HepG2 (cell line): ENCODE data around the gene ZC3H7B. TPM values are rescaled to one million over a fixed set of nuclear protein-coding genes. Genes with fewer than 3 reads are reported as not detected.

Experiments used
- ERF ChIP-seq: IDR thresholded peaks from 2 replicates; pipeline ENCODE4 v1.6.1; 2018; ENCODE audit warnings: missing biosample characterization, missing genetic modification reagents
- GATAD2A ChIP-seq: IDR thresholded peaks from 2 replicates; pipeline ENCODE4 v1.6.1; 2016
- ISL2 ChIP-seq: sonication (generic); formaldehyde crosslinking; IDR thresholded peaks from 2 replicates; pipeline ENCODE4 v1.5.0; 2020; ENCODE audit warnings: missing genetic modification reagents
- KDM4B ChIP-seq: sonication (generic); formaldehyde crosslinking; IDR thresholded peaks from 2 replicates; pipeline ENCODE4 v1.4.0; 2020; ENCODE audit warnings: missing genetic modification reagents
- NCOA2 ChIP-seq: sonication (generic); formaldehyde crosslinking; IDR thresholded peaks from 2 replicates; pipeline ENCODE4 v1.8.0; 2022; ENCODE audit warnings: inconsistent platforms
- NRL ChIP-seq: sonication (generic); formaldehyde crosslinking; IDR thresholded peaks from 2 replicates; pipeline ENCODE4 v1.5.0; 2020; ENCODE audit warnings: missing genetic modification reagents, mild to moderate bottlenecking, moderate library complexity, borderline replicate concordance
- SMC3 ChIP-seq: IDR thresholded peaks from 2 replicates; pipeline ENCODE4 v1.6.1; 2011; ENCODE audit warnings: low read length, improper control_type of control experiment
- SOX5 ChIP-seq: IDR thresholded peaks from 2 replicates; pipeline ENCODE4 v1.6.1; 2016; ENCODE audit warnings: borderline replicate concordance
- SP5 ChIP-seq: IDR thresholded peaks from 2 replicates; pipeline ENCODE4 v1.6.1; 2016; ENCODE audit warnings: low read depth, borderline replicate concordance
- ZMYM3 ChIP-seq: sonication (generic); formaldehyde crosslinking; IDR thresholded peaks from 2 replicates; pipeline ENCODE4 v1.5.1; 2020; ENCODE audit warnings: mild to moderate bottlenecking, missing genetic modification reagents
- ZNF383 ChIP-seq: sonication (generic); formaldehyde crosslinking; IDR thresholded peaks from 2 replicates; pipeline ENCODE4 v1.4.0; 2020; ENCODE audit warnings: missing genetic modification reagents, mild to moderate bottlenecking, borderline replicate concordance
- polyA plus RNA-seq, 8 experiments: library from polyadenylated mRNA; depleted of rRNA in 3 of 8; stranded (reverse) in 7 of 8; unstranded in 1 of 8; fragments of >200 nt; fragmentation: Illumina TruSeq in 4 of 8; extraction: Trizol in 4 of 8; gene quantifications; 2 replicates each; pipeline versions ENCODE4 v1.2.1 to v1.2.3, GENCODE V29; 2011 to 2016; ENCODE audit warnings: low read depth in 4 of 8, missing spikeins in 1 of 8, mixed read lengths in 1 of 8; ENCODE audit not compliant: insufficient read depth in 1 of 8
- total RNA-seq, 5 experiments: library from RNA; depleted of rRNA; stranded (reverse); fragments of >200 nt; fragmentation: Illumina TruSeq; extraction: Trizol; gene quantifications; 2 replicates each; pipeline ENCODE4 v1.2.3, GENCODE V29; 2016; ENCODE audit warnings: low read depth in 1 of 5
- TF ChIP-seq, protein P1 (sequence below): sonication (generic); formaldehyde crosslinking; conservative IDR thresholded peaks from 2 replicates; pipeline ENCODE4 v1.8.0; 2022; ENCODE audit warnings: mild to moderate bottlenecking, moderate library complexity, missing genetic modification reagents
- TF ChIP-seq, protein P2 (sequence below), 2 experiments: fragments of 450-650 bp in 1 of 2; sonication (generic) in 1 of 2; formaldehyde crosslinking in 1 of 2; IDR thresholded peaks; 2 replicates each; pipeline versions ENCODE4 v1.6.1 to v1.8.0; 2016 to 2022; ENCODE audit warnings: antibody characterized with exemption in 1 of 2, mild to moderate bottlenecking in 1 of 2, missing genetic modification reagents in 1 of 2
- TF ChIP-seq, protein P3 (sequence below): sonication (generic); formaldehyde crosslinking; IDR thresholded peaks from 2 replicates; pipeline ENCODE4 v1.4.0; 2020; ENCODE audit warnings: mild to moderate bottlenecking, missing genetic modification reagents
- TF ChIP-seq, protein P4 (sequence below): sonication (generic); formaldehyde crosslinking; IDR thresholded peaks from 2 replicates; pipeline ENCODE4 v1.4.0; 2020; ENCODE audit warnings: missing genetic modification reagents
- TF ChIP-seq, protein P5 (sequence below): sonication (generic); formaldehyde crosslinking; IDR thresholded peaks from 2 replicates; pipeline ENCODE4 v1.8.1; 2023; ENCODE audit warnings: mild to moderate bottlenecking, missing genetic modification reagents

The ZC3H7B gene
- total and polyA plus RNA-seq, 2 of the 13 experiments (the other 11 are each of a cell fraction or from before 2014, with no cell fraction given) = 26.4 to 37.2 TPM

DNA sequence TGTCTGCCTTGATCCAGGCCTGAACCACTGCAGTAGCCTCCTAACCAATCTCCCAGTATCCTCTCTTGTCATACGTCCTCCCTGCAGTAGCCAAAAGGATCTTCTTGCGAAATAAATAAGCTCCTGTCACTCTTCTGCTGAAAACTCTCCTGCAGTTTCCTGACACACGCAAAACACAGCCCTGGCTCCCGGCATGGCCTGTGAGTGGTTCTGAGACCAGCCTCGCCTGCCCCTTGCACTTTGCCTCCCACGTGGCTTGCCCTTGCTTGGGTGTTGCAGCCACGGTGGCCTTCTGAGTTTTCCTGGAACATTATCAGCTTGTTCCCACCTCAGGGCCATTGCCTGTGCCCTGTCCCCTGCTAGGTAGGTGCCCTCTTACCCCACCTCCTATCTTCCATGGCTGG lies 7.2 kb downstream of the ZC3H7B start (continued):
- TF ChIP-seq, protein P1, sequence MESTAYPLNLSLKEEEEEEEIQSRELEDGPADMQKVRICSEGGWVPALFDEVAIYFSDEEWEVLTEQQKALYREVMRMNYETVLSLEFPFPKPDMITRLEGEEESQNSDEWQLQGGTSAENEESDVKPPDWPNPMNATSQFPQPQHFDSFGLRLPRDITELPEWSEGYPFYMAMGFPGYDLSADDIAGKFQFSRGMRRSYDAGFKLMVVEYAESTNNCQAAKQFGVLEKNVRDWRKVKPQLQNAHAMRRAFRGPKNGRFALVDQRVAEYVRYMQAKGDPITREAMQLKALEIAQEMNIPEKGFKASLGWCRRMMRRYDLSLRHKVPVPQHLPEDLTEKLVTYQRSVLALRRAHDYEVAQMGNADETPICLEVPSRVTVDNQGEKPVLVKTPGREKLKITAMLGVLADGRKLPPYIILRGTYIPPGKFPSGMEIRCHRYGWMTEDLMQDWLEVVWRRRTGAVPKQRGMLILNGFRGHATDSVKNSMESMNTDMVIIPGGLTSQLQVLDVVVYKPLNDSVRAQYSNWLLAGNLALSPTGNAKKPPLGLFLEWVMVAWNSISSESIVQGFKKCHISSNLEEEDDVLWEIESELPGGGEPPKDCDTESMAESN (CRISPR knock-in tag) = peak; percentile 62
- TF ChIP-seq, protein P2, sequence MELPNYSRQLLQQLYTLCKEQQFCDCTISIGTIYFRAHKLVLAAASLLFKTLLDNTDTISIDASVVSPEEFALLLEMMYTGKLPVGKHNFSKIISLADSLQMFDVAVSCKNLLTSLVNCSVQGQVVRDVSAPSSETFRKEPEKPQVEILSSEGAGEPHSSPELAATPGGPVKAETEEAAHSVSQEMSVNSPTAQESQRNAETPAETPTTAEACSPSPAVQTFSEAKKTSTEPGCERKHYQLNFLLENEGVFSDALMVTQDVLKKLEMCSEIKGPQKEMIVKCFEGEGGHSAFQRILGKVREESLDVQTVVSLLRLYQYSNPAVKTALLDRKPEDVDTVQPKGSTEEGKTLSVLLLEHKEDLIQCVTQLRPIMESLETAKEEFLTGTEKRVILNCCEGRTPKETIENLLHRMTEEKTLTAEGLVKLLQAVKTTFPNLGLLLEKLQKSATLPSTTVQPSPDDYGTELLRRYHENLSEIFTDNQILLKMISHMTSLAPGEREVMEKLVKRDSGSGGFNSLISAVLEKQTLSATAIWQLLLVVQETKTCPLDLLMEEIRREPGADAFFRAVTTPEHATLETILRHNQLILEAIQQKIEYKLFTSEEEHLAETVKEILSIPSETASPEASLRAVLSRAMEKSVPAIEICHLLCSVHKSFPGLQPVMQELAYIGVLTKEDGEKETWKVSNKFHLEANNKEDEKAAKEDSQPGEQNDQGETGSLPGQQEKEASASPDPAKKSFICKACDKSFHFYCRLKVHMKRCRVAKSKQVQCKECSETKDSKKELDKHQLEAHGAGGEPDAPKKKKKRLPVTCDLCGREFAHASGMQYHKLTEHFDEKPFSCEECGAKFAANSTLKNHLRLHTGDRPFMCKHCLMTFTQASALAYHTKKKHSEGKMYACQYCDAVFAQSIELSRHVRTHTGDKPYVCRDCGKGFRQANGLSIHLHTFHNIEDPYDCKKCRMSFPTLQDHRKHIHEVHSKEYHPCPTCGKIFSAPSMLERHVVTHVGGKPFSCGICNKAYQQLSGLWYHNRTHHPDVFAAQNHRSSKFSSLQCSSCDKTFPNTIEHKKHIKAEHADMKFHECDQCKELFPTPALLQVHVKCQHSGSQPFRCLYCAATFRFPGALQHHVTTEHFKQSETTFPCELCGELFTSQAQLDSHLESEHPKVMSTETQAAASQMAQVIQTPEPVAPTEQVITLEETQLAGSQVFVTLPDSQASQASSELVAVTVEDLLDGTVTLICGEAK (IDR thresholded peaks at IDR 0.05) = no peak
- TF ChIP-seq, protein P2 (CRISPR knock-in tag; IDR thresholded peaks at IDR 0.05) = peak; percentile 51; the same call in 1 of the 2 replicates
- TF ChIP-seq, protein P3, sequence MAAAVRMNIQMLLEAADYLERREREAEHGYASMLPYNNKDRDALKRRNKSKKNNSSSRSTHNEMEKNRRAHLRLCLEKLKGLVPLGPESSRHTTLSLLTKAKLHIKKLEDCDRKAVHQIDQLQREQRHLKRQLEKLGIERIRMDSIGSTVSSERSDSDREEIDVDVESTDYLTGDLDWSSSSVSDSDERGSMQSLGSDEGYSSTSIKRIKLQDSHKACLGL (CRISPR knock-in tag) = peak; percentile 82
- TF ChIP-seq ZMYM3 (peak; percentile 9; the same call in 1 of the 2 replicates), SMC3 (0 out of 2 replicates have a peak, but pooled peaks have one; percentile 17), SOX5 (CRISPR knock-in tag) (peak; percentile 57), NCOA2 (CRISPR knock-in tag) (peak; percentile 69), KDM4B (CRISPR knock-in tag) (no peak), ISL2 (CRISPR knock-in tag) (peak; percentile 53; the same call in 1 of the 2 replicates), SP5 (CRISPR knock-in tag) (no peak), NRL (CRISPR knock-in tag) (0 out of 2 replicates have a peak, but pooled peaks have one; percentile 18), GATAD2A (CRISPR knock-in tag) (peak; percentile 90), ZNF383 (CRISPR knock-in tag) (no peak), ERF (peak; percentile 91)
- TF ChIP-seq, protein P4, sequence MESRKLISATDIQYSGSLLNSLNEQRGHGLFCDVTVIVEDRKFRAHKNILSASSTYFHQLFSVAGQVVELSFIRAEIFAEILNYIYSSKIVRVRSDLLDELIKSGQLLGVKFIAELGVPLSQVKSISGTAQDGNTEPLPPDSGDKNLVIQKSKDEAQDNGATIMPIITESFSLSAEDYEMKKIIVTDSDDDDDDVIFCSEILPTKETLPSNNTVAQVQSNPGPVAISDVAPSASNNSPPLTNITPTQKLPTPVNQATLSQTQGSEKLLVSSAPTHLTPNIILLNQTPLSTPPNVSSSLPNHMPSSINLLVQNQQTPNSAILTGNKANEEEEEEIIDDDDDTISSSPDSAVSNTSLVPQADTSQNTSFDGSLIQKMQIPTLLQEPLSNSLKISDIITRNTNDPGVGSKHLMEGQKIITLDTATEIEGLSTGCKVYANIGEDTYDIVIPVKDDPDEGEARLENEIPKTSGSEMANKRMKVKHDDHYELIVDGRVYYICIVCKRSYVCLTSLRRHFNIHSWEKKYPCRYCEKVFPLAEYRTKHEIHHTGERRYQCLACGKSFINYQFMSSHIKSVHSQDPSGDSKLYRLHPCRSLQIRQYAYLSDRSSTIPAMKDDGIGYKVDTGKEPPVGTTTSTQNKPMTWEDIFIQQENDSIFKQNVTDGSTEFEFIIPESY (CRISPR knock-in tag) = peak; percentile 52; the same call in 1 of the 2 replicates
- TF ChIP-seq, protein P5, sequence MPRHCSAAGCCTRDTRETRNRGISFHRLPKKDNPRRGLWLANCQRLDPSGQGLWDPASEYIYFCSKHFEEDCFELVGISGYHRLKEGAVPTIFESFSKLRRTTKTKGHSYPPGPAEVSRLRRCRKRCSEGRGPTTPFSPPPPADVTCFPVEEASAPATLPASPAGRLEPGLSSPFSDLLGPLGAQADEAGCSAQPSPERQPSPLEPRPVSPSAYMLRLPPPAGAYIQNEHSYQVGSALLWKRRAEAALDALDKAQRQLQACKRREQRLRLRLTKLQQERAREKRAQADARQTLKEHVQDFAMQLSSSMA (CRISPR knock-in tag) = 0 out of 2 replicates have a peak, but pooled peaks have one; percentile 50
